ENCODE data around the gene VAV2. TPM values are rescaled to one million over a fixed set of nuclear protein-coding genes. Genes with fewer than 3 reads are reported as not detected.
"Not testable (repeated sequence)": the region's sequence is repeated elsewhere in the genome, so short reads cannot be mapped to it uniquely, and the experiment has no call there.

Gene VAV2
- total RNA-seq, 1 donor from 2014 or later = 33.7 TPM

GRCh38 chr9:133971981-133972941 is 19.9 kb downstream of the VAV2 start:
- DNase-seq (ENCODE audit: extremely low read depth, low read depth, low spot score) = no peak

GRCh38 chr9:133971121-133971951 is 20.8 kb downstream of the VAV2 start:
- DNase-seq (ENCODE audit: extremely low read depth, low read depth, low spot score) = no peak

GRCh38 chr9:133970581-133971058 is 21.5 kb downstream of the VAV2 start:
- DNase-seq (ENCODE audit: extremely low read depth, low read depth, low spot score) = no peak

GRCh38 chr9:133969681-133970580 is 22.2 kb downstream of the VAV2 start:
- DNase-seq (ENCODE audit: extremely low read depth, low read depth, low spot score) = no peak

GRCh38 chr9:133968966-133969617 is 23.0 kb downstream of the VAV2 start:
- DNase-seq (ENCODE audit: extremely low read depth, low read depth, low spot score) = no peak

- DNase-seq (ENCODE audit: extremely low read depth, low read depth, low spot score) = no peak
These were observed 23.7 kb downstream of the VAV2 start for GRCh38 chr9:133968428-133968827.

GRCh38 chr9:133967024-133967741 is 24.9 kb downstream of the VAV2 start:
- DNase-seq (ENCODE audit: extremely low read depth, low read depth, low spot score) = no peak

- no peak for DNase-seq (ENCODE audit: extremely low read depth, low read depth, low spot score)
These were observed 27.7 kb downstream of the VAV2 start for GRCh38 chr9:133964463-133964862.

- no peak for DNase-seq (ENCODE audit: extremely low read depth, low read depth, low spot score)
These were observed 29.0 kb downstream of the VAV2 start for GRCh38 chr9:133963166-133963565.

- DNase-seq (ENCODE audit: extremely low read depth, low read depth, low spot score) = no peak
These were observed 29.8 kb downstream of the VAV2 start for GRCh38 chr9:133962341-133962740.

- no peak for DNase-seq (ENCODE audit: extremely low read depth, low read depth, low spot score)
These were observed 30.6 kb downstream of the VAV2 start for GRCh38 chr9:133961226-133962165.

- no peak for DNase-seq (ENCODE audit: extremely low read depth, low read depth, low spot score)
These were observed 31.5 kb downstream of the VAV2 start for GRCh38 chr9:133960568-133961129.

GRCh38 chr9:133959966-133960567 is 32.1 kb downstream of the VAV2 start:
- DNase-seq (ENCODE audit: extremely low read depth, low read depth, low spot score) = no peak

GRCh38 chr9:133959171-133959570 is 33.0 kb downstream of the VAV2 start:
- no peak for DNase-seq (ENCODE audit: extremely low read depth, low read depth, low spot score)

GRCh38 chr9:133958756-133959155 is 33.4 kb downstream of the VAV2 start:
- DNase-seq (ENCODE audit: extremely low read depth, low read depth, low spot score) = no peak

GRCh38 chr9:133957772-133958171 is 34.4 kb downstream of the VAV2 start:
- DNase-seq (ENCODE audit: extremely low read depth, low read depth, low spot score) = not testable (repeated sequence)

GRCh38 chr9:133957328-133957727 is 34.8 kb downstream of the VAV2 start:
- DNase-seq (ENCODE audit: extremely low read depth, low read depth, low spot score) = no peak
